NCI-H524 (cell line): Measurements from ENCODE around the gene SRRM3.
"Not testable (repeated sequence)": the region's sequence is repeated elsewhere in the genome, so short reads cannot be mapped to it uniquely, and the experiment has no call there.

Source experiments
- DNase-seq, 2 experiments: peaks; one replicate each; lab custom pipeline; 2025; lab: John Stamatoyannopoulos, UW

Gene SRRM3

GRCh38 chr7:76231071-76231470 lies 29.4 kb downstream of the SRRM3 start:
- peak in 1 of 2 experiments; percentile 53 for DNase-seq

- DNase-seq = no peak
Measured at GRCh38 chr7:76231583-76231982, 29.9 kb downstream of the SRRM3 start.

DNA sequence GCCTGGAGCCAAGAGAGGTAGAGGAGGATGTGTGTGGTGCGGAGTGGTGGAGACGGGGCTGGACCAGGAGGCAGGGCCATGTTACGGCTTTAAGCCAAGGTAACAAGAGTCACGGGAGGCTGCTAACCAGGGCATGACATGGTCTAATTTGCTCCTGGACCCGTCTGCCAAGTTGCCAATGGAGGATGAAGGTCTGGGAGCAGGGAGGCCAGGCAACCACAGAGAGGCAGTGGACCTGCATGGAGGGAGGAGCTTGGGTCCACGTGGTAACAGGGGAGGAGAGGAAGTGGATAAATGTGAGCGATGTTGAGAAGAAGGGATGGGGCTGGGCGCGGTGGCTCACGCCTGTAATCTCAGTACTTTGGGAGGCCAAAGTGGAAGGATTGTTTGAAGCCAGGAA lies 31.0 kb downstream of the SRRM3 start:
- DNase-seq = no peak

GRCh38 chr7:76233538-76234281 lies 32.0 kb downstream of the SRRM3 start:
- peak in 1 of 2 experiments; percentile 67 for DNase-seq

DNA sequence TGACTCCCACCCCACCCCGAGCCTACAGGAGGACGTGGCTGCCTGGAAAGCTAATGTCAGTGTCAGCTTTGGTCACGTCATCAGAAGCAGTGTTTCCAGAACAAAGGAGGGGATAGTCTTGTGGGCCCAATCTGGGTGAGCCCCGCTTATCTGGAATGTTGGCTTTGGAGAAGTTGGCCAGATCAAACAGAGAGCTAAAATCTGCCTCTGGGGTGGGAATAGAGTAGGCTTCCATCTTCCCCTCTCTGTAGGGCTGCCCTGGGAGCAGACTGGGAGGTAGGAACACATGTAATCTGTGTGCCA lies 32.5 kb downstream of the SRRM3 start:
- DNase-seq = no peak

- peak; percentile 30 to 65 for DNase-seq
Measured at GRCh38 chr7:76234931-76235441, 33.3 kb downstream of the SRRM3 start.

- DNase-seq = no peak
Measured at GRCh38 chr7:76236224-76236623, 34.5 kb downstream of the SRRM3 start.

DNA sequence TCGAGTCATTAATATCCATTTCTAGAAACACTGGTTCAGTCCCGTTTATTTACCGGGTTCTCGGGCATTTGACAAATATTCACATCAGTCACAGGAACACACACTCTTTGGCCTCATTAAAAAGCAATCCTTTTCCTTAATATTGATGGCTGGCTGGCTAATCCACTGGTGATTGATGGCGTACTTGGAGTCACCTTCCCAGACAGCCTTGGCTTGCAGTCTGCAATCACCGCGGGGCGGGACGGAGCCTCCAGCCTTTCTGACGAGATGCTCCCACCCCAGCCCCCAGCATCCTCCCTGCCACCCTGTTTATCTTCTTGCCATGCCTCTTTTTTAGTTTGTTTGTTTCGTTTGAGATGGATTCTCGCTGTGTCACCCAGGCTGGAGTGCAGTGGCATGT lies 36.6 kb downstream of the SRRM3 start:
- no peak for DNase-seq

GRCh38 chr7:76241141-76241540 lies 39.4 kb downstream of the SRRM3 start:
- no peak for DNase-seq

GRCh38 chr7:76242517-76243063 lies 40.9 kb downstream of the SRRM3 start:
- DNase-seq = not testable (repeated sequence)

DNA sequence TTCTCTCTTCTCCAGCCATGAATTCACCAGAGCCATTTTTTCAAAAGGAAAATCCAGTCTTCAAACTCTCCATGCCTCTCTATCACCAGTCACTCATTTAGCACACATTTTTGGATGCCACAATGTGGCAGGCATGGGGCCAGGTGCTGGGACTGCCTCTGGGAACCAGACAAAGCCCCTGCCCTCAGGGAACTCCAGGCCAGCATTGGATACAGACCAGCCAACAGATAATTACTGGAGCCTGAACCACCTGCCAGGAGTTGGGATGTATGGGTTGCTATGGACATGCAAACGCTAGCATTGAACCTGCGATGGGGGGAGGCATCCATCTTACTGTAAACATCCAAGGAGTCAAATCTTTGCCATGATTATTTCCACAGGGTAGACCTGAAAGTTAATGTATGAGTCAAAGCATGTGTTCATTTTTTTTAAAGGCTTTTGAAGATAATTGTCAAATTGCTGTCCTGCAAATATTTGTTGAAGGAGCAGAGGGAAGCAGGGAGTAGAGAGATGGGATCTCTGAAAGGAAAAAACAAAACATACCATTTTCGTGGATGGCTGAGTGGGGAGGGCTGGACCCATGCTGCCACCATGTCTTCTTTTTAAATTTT lies 43.2 kb downstream of the SRRM3 start:
- DNase-seq = no peak

- DNase-seq = no peak
Measured at GRCh38 chr7:76246804-76247389, 45.2 kb downstream of the SRRM3 start.

DNA sequence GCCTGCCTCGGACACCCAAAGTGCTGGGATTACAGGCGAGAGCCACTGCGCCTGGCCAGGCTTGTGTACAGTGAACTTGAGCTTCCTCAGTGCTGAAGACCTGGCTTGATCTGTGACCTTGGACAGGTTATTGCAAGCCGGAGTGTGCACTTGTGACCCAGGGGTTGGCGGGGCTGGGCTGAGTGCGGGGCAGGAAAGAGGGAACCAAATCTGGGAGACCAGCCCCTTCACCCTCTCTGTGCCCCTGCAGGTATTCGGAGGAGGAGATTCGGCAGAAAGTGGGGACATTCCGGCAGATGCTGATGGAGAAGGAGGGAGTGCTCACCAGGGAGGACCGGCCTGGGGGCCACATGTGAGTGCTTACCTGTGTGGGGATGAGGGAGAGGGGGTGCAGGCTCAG lies 46.2 kb downstream of the SRRM3 start:
- no peak for DNase-seq

DNA sequence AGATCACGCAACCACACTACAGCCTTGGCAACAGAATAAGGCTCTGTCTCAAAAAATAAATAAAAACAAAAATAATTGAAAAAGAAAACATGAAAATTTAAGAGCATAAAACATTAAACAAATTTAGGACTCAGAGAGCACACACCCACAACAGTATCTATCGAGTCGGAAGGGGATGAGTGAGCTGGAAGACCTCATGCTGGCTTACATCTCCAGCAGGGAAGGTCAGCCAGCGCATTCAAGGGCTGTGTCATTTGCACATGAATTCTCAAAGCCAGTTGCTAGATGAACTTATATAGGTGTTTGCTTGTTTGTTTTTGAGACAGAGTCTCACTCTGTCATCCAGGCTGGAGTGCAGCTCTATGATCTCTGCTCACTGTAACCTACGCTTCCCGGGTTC lies 50.3 kb downstream of the SRRM3 start:
- DNase-seq = no peak

GRCh38 chr7:76254781-76255180 lies 53.1 kb downstream of the SRRM3 start:
- no peak for DNase-seq

- DNase-seq = peak in 1 of 2 experiments; percentile 8
Measured at GRCh38 chr7:76257973-76258372, 56.3 kb downstream of the SRRM3 start.

GRCh38 chr7:76259124-76260093 lies 57.7 kb downstream of the SRRM3 start:
- DNase-seq = no peak

- no peak for DNase-seq
Measured at GRCh38 chr7:76260171-76260703, 58.5 kb downstream of the SRRM3 start.

DNA sequence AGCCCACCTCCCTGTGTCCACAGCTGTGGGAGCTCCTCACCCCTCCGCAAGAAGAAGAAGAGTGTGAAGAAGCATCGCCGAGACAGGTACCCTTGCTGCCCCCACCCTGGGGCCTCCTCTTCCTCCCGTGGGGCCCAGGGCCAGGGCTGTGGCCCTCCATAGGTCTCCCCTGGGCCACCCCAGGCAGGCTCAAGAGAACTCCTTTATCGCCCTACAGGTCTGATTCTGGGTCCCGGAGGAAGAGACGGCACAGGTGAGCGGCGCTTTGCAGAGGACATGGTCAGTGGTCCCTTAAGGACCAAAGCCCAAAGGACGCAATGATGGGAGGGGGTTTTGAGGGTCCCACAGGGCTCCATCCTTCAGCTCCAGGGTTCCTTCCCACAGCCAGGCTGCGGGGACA lies 59.6 kb downstream of the SRRM3 start:
- DNase-seq = no peak

DNA sequence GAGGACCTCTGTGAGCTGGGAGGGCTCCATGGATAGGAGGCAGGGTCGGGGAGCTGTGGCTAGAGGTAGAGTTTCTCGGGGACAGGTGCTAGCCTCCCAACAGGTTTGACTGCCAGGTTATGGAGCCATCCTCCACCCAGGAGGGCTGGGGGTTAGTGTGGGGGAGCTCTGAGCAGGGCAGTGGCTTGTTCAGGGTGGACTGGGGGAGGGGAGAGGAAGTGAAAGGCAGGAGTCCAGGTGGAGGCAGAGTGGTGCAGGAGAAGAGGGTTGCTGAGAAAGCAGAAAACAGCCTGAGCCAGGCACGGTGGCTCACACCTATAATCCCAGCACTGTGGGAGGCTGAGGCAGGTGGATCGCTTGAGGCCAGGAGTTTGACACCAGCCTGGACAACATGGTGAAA lies 60.2 kb downstream of the SRRM3 start:
- no peak for DNase-seq

GRCh38 chr7:76262683-76263402 lies 61.1 kb downstream of the SRRM3 start:
- DNase-seq = peak; percentile 59 to 72
